ENCODE results near the gene PIR.

DNA sequence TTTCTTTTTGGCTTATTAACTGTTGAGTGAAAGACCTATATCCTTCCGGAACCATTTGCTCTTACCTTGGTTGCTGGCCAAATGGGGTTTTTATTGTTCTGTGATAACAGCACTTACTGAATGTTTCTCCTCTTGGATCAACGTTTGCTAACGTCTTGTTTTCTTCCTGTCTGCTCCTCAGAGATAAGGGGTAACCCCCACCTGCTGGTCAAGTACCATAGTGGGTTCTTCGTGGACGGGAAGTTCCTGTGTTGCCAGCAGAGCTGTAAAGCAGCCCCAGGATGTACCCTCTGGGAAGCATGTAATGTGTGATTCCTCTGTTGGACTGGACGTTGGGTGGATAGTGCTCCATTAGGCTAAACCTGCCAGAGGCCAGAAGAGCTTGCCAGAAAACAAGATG lies 22.8 kb upstream of the PIR start:
- TF ChIP-seq, protein P1, sequence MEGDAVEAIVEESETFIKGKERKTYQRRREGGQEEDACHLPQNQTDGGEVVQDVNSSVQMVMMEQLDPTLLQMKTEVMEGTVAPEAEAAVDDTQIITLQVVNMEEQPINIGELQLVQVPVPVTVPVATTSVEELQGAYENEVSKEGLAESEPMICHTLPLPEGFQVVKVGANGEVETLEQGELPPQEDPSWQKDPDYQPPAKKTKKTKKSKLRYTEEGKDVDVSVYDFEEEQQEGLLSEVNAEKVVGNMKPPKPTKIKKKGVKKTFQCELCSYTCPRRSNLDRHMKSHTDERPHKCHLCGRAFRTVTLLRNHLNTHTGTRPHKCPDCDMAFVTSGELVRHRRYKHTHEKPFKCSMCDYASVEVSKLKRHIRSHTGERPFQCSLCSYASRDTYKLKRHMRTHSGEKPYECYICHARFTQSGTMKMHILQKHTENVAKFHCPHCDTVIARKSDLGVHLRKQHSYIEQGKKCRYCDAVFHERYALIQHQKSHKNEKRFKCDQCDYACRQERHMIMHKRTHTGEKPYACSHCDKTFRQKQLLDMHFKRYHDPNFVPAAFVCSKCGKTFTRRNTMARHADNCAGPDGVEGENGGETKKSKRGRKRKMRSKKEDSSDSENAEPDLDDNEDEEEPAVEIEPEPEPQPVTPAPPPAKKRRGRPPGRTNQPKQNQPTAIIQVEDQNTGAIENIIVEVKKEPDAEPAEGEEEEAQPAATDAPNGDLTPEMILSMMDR (IDR thresholded peaks at IDR 0.05), result no peak
- no peak for TF ChIP-seq POLR2A (IDR thresholded peaks at IDR 0.05)
